NCI-H226 (cell line): Measurements from ENCODE around the gene PRSS12.
"Not testable (repeated sequence)": the region's sequence is repeated elsewhere in the genome, so short reads cannot be mapped to it uniquely, and the experiment has no call there.

Experiments used
- DNase-seq: peaks from one replicate; pipeline ENCODE4 v3.0.0-alpha.2; 2015

PRSS12 gene

GRCh38 chr4:118352843-118353533 lies at the start of gene PRSS12:
PRSS12 (minus strand) TSS chr4:118353003; CDS start chr4:118352720, 283 bp downstream.
- DNase-seq = peak; percentile 39

- DNase-seq = peak; percentile 57
Observed at GRCh38 chr4:118400356-118400755, 47.6 kb upstream of the PRSS12 start.

- not testable (repeated sequence) for DNase-seq
Observed at GRCh38 chr4:118399883-118400282, 47.1 kb upstream of the PRSS12 start.

GRCh38 chr4:118398226-118399090 lies 45.7 kb upstream of the PRSS12 start:
- DNase-seq = no peak

- DNase-seq = no peak
Observed at GRCh38 chr4:118397623-118397979, 44.8 kb upstream of the PRSS12 start.

- DNase-seq = no peak
Observed at GRCh38 chr4:118396881-118397622, 44.2 kb upstream of the PRSS12 start.

- no peak for DNase-seq
Observed at GRCh38 chr4:118395057-118395644, 42.3 kb upstream of the PRSS12 start.

GRCh38 chr4:118392509-118392908 lies 39.7 kb upstream of the PRSS12 start:
- not testable (repeated sequence) for DNase-seq

- no peak for DNase-seq
Observed at GRCh38 chr4:118390121-118390520, 37.3 kb upstream of the PRSS12 start.

GRCh38 chr4:118389721-118390120 lies 36.9 kb upstream of the PRSS12 start:
- no peak for DNase-seq

- DNase-seq = no peak
Observed at GRCh38 chr4:118388606-118389005, 35.8 kb upstream of the PRSS12 start.

GRCh38 chr4:118381902-118382301 lies 29.1 kb upstream of the PRSS12 start:
- DNase-seq = no peak

GRCh38 chr4:118373614-118374255 lies 20.9 kb upstream of the PRSS12 start:
- DNase-seq = no peak

GRCh38 chr4:118372251-118372650 lies 19.4 kb upstream of the PRSS12 start:
- no peak for DNase-seq

GRCh38 chr4:118369231-118369630 lies 16.4 kb upstream of the PRSS12 start:
- no peak for DNase-seq

GRCh38 chr4:118367872-118368271 lies 15.1 kb upstream of the PRSS12 start:
- DNase-seq = no peak

- DNase-seq = no peak
Observed at GRCh38 chr4:118367361-118367760, 14.6 kb upstream of the PRSS12 start.

- no peak for DNase-seq
Observed at GRCh38 chr4:118363166-118363565, 10.4 kb upstream of the PRSS12 start.

- no peak for DNase-seq
Observed at GRCh38 chr4:118361192-118361591, 8.4 kb upstream of the PRSS12 start.

GRCh38 chr4:118360106-118360505 lies 7.3 kb upstream of the PRSS12 start:
- no peak for DNase-seq

GRCh38 chr4:118357601-118358000 lies 4.8 kb upstream of the PRSS12 start:
- no peak for DNase-seq

GRCh38 chr4:118356731-118357130 lies 3.9 kb upstream of the PRSS12 start:
- DNase-seq = no peak

GRCh38 chr4:118356111-118356510 lies 3.3 kb upstream of the PRSS12 start:
- no peak for DNase-seq
